Caco-2 (cell line): ENCODE measurements around the gene CD226. TPM values are rescaled to one million over a fixed set of nuclear protein-coding genes. Genes with fewer than 3 reads are reported as not detected.

Source experiments
- BruUV-seq: library from RNA; stranded (reverse); fragments of 400-500 nt; replicated peaks from 2 replicates; lab custom pipeline; 2021; lab: Mats Ljungman, UMichigan
- CTCF ChIA-PET: fragments of 300-600 bp; sonication (Branson Sonifier 250); formaldehyde crosslinking; loops from one replicate; lab custom pipeline; 2022; ENCODE audit warnings: antibody characterized with exemption; lab: Charles Lee
- POLR2A ChIA-PET: fragments of 300-600 bp; sonication (Branson Sonifier 250); formaldehyde crosslinking; loops from one replicate; lab custom pipeline; 2022; ENCODE audit warnings: antibody characterized with exemption; lab: Charles Lee
- DNase-seq, 2 experiments: peaks; one replicate each; pipeline versions ENCODE4 v3.0.0 to v3.0.0-alpha.2; 2020 to 2022
- H3K27me3 ChIP-seq: replicated peaks from 2 replicates; pipeline ENCODE4 v1.6.0; 2011; ENCODE audit warnings: low read length; ENCODE audit not compliant: control insufficient read depth, insufficient read depth
- H3K36me3 ChIP-seq: 2 replicates; pipeline ENCODE4 v1.5.1; 2011; ENCODE audit warnings: low read length; ENCODE audit not compliant: control insufficient read depth, insufficient read depth
- H3K4me1 ChIP-seq: fragments of 250-450 bp; sonication (Bioruptor Pico); 2 replicates; pipeline ENCODE4 v1.5.1; 2020; ENCODE audit warnings: mild to moderate bottlenecking
- H3K4me3 ChIP-seq: 2 replicates; pipeline ENCODE4 v1.5.1; 2011; ENCODE audit warnings: low read depth, mild to moderate bottlenecking, control low read depth, low read length
- H3K9me3 ChIP-seq: fragments of 250-450 bp; sonication (Bioruptor Pico); 2 replicates; pipeline ENCODE4 v1.5.1; 2020; ENCODE audit warnings: mild to moderate bottlenecking, moderate library complexity
- H3K27ac Mint-ChIP-seq: one replicate; pipeline ENCODE4 v1.8.0; 2022; ENCODE audit warnings: mixed read lengths; ENCODE audit not compliant: unreplicated experiment
- H3K27me3 Mint-ChIP-seq: one replicate; pipeline ENCODE4 v1.8.0; 2022; ENCODE audit warnings: mixed read lengths; ENCODE audit not compliant: insufficient read depth, unreplicated experiment
- H3K36me3 Mint-ChIP-seq: one replicate; pipeline ENCODE4 v1.8.0; 2022; ENCODE audit warnings: mild to moderate bottlenecking, mixed read lengths; ENCODE audit not compliant: insufficient read depth, unreplicated experiment
- H3K4me1 Mint-ChIP-seq: one replicate; pipeline ENCODE4 v1.8.0; 2022; ENCODE audit warnings: low read depth, mixed read lengths; ENCODE audit not compliant: unreplicated experiment
- H3K4me3 Mint-ChIP-seq: one replicate; pipeline ENCODE4 v1.8.0; 2022; ENCODE audit warnings: mild to moderate bottlenecking, moderate library complexity, mixed read lengths; ENCODE audit not compliant: unreplicated experiment
- H3K9me3 Mint-ChIP-seq: one replicate; pipeline ENCODE4 v1.8.0; 2022; ENCODE audit warnings: mixed read lengths; ENCODE audit not compliant: unreplicated experiment
- intact Hi-C: fragments of 100-400 bp; cut with micrococcal nuclease; formaldehyde crosslinking; loops from one replicate; pipeline ENCODE4 v1.10.0; 2022; ENCODE audit not compliant: unreplicated experiment
- total RNA-seq: library from RNA; stranded (reverse); gene quantifications from 2 replicates; pipeline ENCODE4 v1.2.3, GENCODE V29; 2022
- TF ChIP-seq, protein P1 (sequence below), 2 experiments: fragments of 200-600 bp in 1 of 2; IDR thresholded peaks; 1 replicate in 1 of 2; 2 replicates in 1 of 2; pipeline versions ENCODE4 v1.5.1 to v1.8.0; 2011 to 2022; ENCODE audit warnings: antibody characterized with exemption in 1 of 2, control low read depth in 1 of 2, inconsistent platforms in 1 of 2, low read depth in 1 of 2, low read length in 1 of 2, mild to moderate bottlenecking in 1 of 2, moderate library complexity in 1 of 2; ENCODE audit not compliant: insufficient read depth in 1 of 2, severe bottlenecking in 1 of 2, unreplicated experiment in 1 of 2

The CD226 gene
- total RNA-seq, 1 experiment from 2014 or later: 0.02 TPM

DNA sequence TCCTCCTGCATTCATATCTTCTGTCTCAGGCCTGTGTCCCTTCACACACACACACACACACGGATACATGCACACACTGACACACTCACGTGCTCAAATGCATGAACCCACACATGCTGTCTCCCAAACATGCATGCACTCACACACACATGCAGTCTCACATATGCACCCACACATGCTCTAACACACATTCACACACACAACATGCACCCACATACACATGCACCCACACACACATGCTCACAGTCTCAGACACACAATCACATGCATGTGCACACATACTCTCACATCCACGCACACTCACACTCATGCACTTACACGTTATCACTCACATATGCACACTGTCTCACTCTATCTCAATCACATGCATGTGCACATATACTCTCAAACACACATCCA is 1.9 kb upstream of the CD226 start:
- no peaks in the 10 kb centered on the region for H3K27me3 Mint-ChIP-seq
- H3K9me3 Mint-ChIP-seq: no peaks in the 10 kb centered on the region
- POLR2A ChIA-PET: no interaction called here
- H3K4me3 Mint-ChIP-seq: no peak overlapping the region
- no peaks in the 10 kb centered on the region for H3K4me1 Mint-ChIP-seq
- Histone ChIP-seq H3K27me3 (no peaks in the 10 kb centered on the region), H3K4me1 (no peaks in the 10 kb centered on the region), H3K36me3 (no peaks in the 10 kb centered on the region), H3K4me3 (no peak overlapping the region), H3K9me3 (no peaks in the 10 kb centered on the region)
- TF ChIP-seq, protein P1, sequence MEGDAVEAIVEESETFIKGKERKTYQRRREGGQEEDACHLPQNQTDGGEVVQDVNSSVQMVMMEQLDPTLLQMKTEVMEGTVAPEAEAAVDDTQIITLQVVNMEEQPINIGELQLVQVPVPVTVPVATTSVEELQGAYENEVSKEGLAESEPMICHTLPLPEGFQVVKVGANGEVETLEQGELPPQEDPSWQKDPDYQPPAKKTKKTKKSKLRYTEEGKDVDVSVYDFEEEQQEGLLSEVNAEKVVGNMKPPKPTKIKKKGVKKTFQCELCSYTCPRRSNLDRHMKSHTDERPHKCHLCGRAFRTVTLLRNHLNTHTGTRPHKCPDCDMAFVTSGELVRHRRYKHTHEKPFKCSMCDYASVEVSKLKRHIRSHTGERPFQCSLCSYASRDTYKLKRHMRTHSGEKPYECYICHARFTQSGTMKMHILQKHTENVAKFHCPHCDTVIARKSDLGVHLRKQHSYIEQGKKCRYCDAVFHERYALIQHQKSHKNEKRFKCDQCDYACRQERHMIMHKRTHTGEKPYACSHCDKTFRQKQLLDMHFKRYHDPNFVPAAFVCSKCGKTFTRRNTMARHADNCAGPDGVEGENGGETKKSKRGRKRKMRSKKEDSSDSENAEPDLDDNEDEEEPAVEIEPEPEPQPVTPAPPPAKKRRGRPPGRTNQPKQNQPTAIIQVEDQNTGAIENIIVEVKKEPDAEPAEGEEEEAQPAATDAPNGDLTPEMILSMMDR (IDR thresholded peaks at IDR 0.05; ENCODE audit: insufficient read depth in 1 of 2, low read depth in 1 of 2, low read length in 1 of 2, severe bottlenecking in 1 of 2, unreplicated experiment in 1 of 2): no peak
- no peak for DNase-seq
- intact Hi-C loops: no loop called here
- no peak overlapping the region for H3K27ac Mint-ChIP-seq
- CTCF ChIA-PET: no interaction called here
- BruUV-seq: no TSS peak
- no peaks in the 10 kb centered on the region for H3K36me3 Mint-ChIP-seq

DNA sequence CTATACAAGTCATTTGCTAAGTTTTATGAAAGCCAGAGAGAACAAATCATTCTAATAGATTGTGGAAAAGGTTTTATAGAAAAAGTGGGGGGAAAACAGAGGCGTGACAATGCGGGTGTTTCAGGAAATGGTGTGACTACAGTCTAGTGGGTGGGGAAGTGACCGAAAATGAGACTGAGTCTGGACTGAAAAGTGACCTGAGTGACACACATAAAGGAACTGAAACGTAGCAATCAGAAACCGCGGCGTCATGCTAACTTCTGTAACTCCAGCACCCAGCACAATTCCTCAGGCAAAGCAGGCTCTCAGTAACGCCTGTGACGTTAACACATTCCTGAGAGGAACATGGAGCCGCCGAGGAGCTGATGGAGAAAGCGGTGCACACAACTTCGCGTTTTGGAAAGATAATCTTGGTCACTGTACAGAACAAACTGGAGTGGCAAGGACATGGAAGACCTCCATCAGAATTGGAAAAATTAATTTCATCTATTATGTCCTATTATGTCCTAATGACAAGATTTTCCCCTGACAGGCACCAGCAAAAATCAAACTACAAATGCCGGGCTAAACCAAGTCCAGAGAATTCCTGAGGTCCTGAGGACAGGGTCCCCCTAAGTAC is 1.4 kb upstream of the CD226 start:
- H3K4me3 ChIP-seq: no peak overlapping the region
- H3K9me3 Mint-ChIP-seq: no peaks in the 10 kb centered on the region
- DNase-seq: no peak
- H3K4me1 ChIP-seq: no peaks in the 10 kb centered on the region
- TF ChIP-seq, protein P1 (IDR thresholded peaks at IDR 0.05; ENCODE audit: insufficient read depth in 1 of 2, low read depth in 1 of 2, low read length in 1 of 2, severe bottlenecking in 1 of 2, unreplicated experiment in 1 of 2): no peak
- H3K4me1 Mint-ChIP-seq: no peaks in the 10 kb centered on the region
- H3K36me3 Mint-ChIP-seq: no peaks in the 10 kb centered on the region
- no TSS peak for BruUV-seq
- H3K36me3 ChIP-seq: no peaks in the 10 kb centered on the region
- no peaks in the 10 kb centered on the region for H3K9me3 ChIP-seq
- H3K4me3 Mint-ChIP-seq: no peak overlapping the region
- POLR2A ChIA-PET: no interaction called here
- H3K27me3 Mint-ChIP-seq: no peaks in the 10 kb centered on the region
- intact Hi-C loops: no loop called here
- CTCF ChIA-PET: no interaction called here
- no peak overlapping the region for H3K27ac Mint-ChIP-seq
- H3K27me3 ChIP-seq: no peaks in the 10 kb centered on the region

DNA sequence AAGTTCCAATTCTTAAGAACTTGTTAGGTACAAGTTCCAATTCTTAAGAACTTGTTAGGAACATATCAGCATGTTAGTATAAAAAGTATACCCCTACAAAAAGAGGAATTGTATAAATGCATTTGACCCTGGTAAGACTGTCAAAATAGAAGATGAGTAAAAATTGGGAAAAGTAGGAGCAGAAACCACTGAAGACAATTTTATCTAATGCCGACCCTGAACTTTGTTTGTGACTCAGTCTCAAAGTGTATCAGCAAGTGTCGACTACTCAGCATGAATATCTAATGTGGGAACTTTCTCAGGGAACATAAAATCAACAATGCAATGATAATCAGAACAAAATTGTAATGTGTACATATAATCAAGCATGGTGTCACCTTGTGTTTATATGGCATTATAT is 583 bp upstream of the CD226 start:
- no TSS peak for BruUV-seq
- CTCF ChIA-PET: no interaction called here
- H3K4me3 ChIP-seq: no peak overlapping the region
- Mint-ChIP-seq H3K36me3 (no peaks in the 10 kb centered on the region), H3K27ac (no peak overlapping the region), H3K27me3 (no peaks in the 10 kb centered on the region), H3K4me3 (no peak overlapping the region), H3K9me3 (no peaks in the 10 kb centered on the region), H3K4me1 (no peaks in the 10 kb centered on the region)
- no peak for DNase-seq
- TF ChIP-seq, protein P1 (IDR thresholded peaks at IDR 0.05; ENCODE audit: insufficient read depth in 1 of 2, low read depth in 1 of 2, low read length in 1 of 2, severe bottlenecking in 1 of 2, unreplicated experiment in 1 of 2): no peak
- POLR2A ChIA-PET: no interaction called here
- H3K27me3 ChIP-seq: no peaks in the 10 kb centered on the region
- H3K36me3 ChIP-seq: no peaks in the 10 kb centered on the region
- intact Hi-C loops: no loop called here
- no peaks in the 10 kb centered on the region for H3K4me1 ChIP-seq
- H3K9me3 ChIP-seq: no peaks in the 10 kb centered on the region
